HTERT RPE-1 (cell line): Measurements from ENCODE around the gene MTARC1.

Experiments
- in situ Hi-C: fragments of 300-500 bp; cut with MboI; formaldehyde crosslinking; loops from 4 replicates; pipeline ENCODE4 v1.14.3; 2020; ENCODE audit warnings: low sequenced_read_pairs

The MTARC1 gene

GRCh38 chr1:220827445-220828178, 40.9 kb downstream of the MTARC1 start:
- in situ Hi-C loops = no loop called here

GRCh38 chr1:220828179-220828490, 41.4 kb downstream of the MTARC1 start:
- in situ Hi-C loops = no loop called here

GRCh38 chr1:220828950-220829586, 42.4 kb downstream of the MTARC1 start:
- in situ Hi-C loops = no loop called here

- in situ Hi-C loops = no loop called here
Observed at GRCh38 chr1:220833436-220833835, 46.7 kb downstream of the MTARC1 start.

GRCh38 chr1:220834155-220834870, 47.6 kb downstream of the MTARC1 start:
- in situ Hi-C loops = no loop called here
